Activated T-cell treated with anti-CD3 and anti-CD28 coated beads, Interleukin-2, amount 50 U/mL, for 4 hours (primary cell): ENCODE results near the gene FBXO27. TPM values are rescaled to one million over a fixed set of nuclear protein-coding genes. Genes with fewer than 3 reads are reported as not detected.
A peak's percentile ranks its signal among the peaks of the same experiment; 100 is the strongest.

ENCODE experiments used
- ATAC-seq, 2 donors: fragments of 200-7000 bp; cut with Tn5 transposase; one replicate each; pipeline ENCODE4 v1.10.0; 2021
- DNase-seq: peaks from one replicate; pipeline ENCODE4 v3.0.0-alpha.2; 2020
- H3K27me3 Mint-ChIP-seq: one replicate; pipeline ENCODE4 v1.8.0; 2021; ENCODE audit warnings: low read depth, mixed read lengths
- H3K36me3 Mint-ChIP-seq: one replicate; pipeline ENCODE4 v1.8.0; 2022; ENCODE audit warnings: mixed read lengths; ENCODE audit not compliant: insufficient read depth
- H3K4me1 Mint-ChIP-seq: one replicate; pipeline ENCODE4 v1.8.0; 2021; ENCODE audit warnings: low read depth, mixed read lengths
- H3K4me3 Mint-ChIP-seq: one replicate; pipeline ENCODE4 v1.8.0; 2021; ENCODE audit warnings: mild to moderate bottlenecking, moderate library complexity, mixed read lengths
- H3K9me3 Mint-ChIP-seq: one replicate; pipeline ENCODE4 v1.8.0; 2021; ENCODE audit warnings: mixed read lengths
- total RNA-seq, 3 donors: library from RNA; stranded (reverse); gene quantifications; one replicate each; pipeline ENCODE4 v1.2.1, GENCODE V29; 2021

The FBXO27 gene
- total RNA-seq, 3 donors from 2014 or later = 0.18 to 0.63 (median 0.20) TPM

DNA sequence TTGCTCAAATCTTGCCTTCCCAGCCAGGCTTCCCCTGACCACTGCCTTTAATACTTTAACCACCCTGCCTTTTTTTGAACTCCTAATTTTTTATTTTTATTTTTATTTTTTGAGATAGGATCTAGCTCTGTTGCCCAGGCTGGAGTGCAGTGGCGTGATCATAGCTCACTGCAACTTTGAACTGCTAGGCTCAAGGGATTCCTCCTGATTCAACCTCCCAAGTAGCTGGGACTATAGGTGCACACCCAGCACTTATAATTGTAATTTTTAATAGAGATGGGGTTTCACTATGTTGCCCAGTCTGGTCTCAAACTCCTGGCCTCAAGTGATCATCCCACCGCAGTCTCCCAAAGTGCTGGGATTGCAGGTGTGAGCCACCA, 21.7 kb upstream of the FBXO27 start:
- no peaks in the 10 kb centered on the region for H3K9me3 Mint-ChIP-seq
- ATAC-seq (no peak), DNase-seq (no peak)
- no peaks in the 10 kb centered on the region for H3K4me1 Mint-ChIP-seq
- no peaks in the 10 kb centered on the region for H3K36me3 Mint-ChIP-seq
- H3K27me3 Mint-ChIP-seq = peaks cover 3% of the 10 kb centered on the region
- no peak overlapping the region for H3K4me3 Mint-ChIP-seq

DNA sequence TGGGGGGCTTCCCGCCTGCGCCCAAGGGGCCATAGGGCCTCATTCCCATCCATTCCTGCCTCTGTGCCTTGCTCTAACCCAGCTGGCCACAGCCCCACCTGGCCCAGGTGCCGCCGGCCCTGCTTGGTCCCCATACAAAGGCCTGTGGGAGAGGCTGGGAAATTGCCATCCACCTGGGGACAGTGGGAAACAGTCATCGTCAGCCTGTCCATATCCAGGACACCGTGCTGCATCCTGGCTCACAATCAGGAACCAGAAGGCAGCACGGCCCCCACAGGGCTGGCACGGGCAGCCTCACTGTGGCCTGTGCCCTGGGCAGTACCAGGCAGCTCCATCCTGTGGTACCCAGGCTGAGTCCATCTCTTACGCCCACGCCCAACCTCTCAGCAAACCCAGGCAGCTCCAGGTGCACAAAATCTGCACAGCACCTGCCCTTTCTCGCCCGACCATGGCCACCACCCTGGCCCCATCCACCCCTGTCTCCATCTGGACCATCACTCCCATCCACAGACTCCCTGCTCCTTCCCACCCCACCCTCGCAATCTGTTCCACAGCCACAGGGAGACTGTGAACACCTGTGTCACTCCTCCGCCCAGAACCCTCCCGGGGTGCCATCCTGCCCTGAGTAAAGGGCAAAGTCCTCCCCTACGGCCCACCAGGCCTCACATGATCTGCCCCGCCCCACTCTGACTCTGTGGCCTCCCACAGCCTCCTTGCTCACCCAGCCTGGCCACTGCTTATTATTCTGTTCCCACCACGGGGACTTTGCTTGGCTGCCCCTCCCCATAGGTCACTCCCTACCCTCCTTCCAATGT, 21.1 kb upstream of the FBXO27 start:
- H3K4me3 Mint-ChIP-seq = no peak overlapping the region
- H3K9me3 Mint-ChIP-seq = no peaks in the 10 kb centered on the region
- DNase-seq (no peak), ATAC-seq (no peak)
- H3K27me3 Mint-ChIP-seq = peaks cover 3% of the 10 kb centered on the region
- H3K4me1 Mint-ChIP-seq = no peaks in the 10 kb centered on the region
- no peaks in the 10 kb centered on the region for H3K36me3 Mint-ChIP-seq

DNA sequence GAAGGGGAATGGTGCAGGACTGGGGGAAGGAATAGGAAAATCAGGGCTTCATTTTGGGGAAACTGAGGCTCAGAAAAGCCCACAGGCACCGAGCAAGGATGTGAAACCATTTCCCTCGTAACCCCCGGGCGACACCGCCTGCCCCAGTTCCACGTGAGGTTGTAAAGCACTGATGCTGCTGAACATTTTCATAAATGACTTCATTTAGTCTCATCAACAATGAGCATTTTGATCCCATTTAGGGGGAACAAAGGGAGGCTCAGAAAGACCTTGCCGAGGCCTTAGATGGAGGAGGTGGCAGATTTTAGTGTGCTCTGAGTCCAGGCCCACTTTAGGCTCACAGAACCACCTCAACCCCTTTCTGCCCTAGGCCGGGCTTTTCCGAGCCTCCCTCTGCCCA, 20.5 kb upstream of the FBXO27 start:
- no peak for DNase-seq
- Mint-ChIP-seq H3K4me1 (no peaks in the 10 kb centered on the region), H3K4me3 (no peak overlapping the region), H3K27me3 (peaks cover 3% of the 10 kb centered on the region), H3K9me3 (no peaks in the 10 kb centered on the region), H3K36me3 (no peaks in the 10 kb centered on the region)
- no peak for ATAC-seq

DNA sequence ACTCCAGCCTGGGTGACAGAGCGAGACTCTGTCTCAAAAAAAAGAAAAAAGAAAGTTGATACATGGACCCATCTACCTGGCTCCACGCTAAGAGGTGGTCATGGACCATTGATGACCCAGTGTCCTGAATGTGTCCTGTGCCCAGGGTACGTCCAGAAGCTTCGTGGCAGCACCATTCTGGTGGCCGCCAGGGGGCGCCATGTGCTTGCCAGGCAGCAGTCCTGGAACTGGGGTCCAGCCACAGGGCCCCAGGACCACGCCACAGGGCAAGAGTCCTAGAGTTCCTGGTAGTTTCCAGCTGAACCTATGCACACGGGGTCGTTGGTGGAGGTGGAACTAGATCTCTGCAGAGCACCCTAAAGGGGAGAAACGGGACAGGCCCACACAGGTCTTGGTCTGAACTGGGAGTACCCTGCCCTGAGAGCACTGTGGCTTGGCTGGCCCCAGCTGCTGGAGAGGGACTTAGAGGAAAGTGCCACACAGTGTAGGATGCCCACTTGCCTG, 19.9 kb upstream of the FBXO27 start:
- peak; percentile 72 for DNase-seq
- H3K4me1 Mint-ChIP-seq = no peaks in the 10 kb centered on the region
- peak; percentile 69 to 80 for ATAC-seq
- H3K4me3 Mint-ChIP-seq = no peak overlapping the region
- no peaks in the 10 kb centered on the region for H3K36me3 Mint-ChIP-seq
- peaks cover 3% of the 10 kb centered on the region for H3K27me3 Mint-ChIP-seq
- H3K9me3 Mint-ChIP-seq = no peaks in the 10 kb centered on the region

DNA sequence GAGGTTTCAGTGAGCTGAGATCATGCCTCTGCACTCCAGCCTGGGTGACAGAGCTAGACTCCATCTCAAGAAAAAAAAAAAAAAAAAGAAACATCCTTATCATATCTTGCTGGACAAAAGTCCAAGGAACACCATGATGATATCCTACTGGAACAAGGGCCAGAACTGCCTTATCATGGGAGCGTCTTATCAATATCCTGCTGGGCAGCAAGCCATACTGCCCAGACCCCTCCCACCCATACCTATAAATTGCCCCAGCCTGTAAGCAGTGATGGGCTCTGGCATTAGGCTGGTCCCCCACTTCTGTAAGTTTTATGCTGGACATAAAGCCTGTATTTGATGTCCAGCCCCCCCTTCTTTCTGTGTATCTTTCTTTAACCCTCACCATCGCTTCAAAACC, 14.7 kb upstream of the FBXO27 start:
- ATAC-seq = no peak
- Mint-ChIP-seq H3K9me3 (no peaks in the 10 kb centered on the region), H3K4me1 (no peaks in the 10 kb centered on the region), H3K27me3 (no peaks in the 10 kb centered on the region), H3K4me3 (no peak overlapping the region), H3K36me3 (no peaks in the 10 kb centered on the region)
- DNase-seq = no peak

DNA sequence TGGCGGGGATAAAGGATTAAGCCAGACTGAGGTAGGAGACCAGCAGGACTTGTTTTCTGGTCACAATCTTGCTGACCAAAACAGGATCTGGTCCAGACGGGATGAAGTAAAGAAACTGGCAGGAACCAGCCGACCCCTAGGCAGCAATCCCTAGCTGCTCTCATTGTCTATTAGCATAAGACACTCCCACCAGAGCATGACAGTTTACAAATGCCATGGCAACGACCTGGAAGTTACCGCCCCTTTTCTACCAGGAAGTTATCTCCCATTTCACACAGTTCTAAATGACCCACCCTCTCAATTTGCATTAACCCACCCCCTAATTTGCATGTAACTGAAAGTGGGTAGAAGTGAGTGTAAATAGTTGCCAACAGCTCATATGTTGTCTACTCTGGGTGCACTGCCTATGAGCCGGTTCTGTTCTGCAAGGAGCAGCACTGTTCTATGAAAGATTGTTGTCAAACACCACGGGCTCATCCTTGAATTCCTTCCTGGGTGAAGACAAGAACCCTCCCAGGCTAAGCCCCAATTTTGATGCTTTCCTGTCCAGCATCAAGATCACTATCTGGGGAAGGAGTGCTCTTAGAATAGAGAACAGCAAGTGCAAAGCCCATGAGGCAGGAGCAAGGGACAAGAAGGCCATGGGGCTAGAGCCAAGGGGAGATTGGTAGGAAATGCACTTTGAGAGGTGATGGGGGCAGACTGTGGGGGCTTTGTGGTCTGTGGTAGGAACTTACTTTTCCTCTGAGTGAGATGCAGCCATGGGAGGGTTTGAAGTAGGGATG, 13.9 kb upstream of the FBXO27 start:
- H3K9me3 Mint-ChIP-seq = no peaks in the 10 kb centered on the region
- ATAC-seq = peak; percentile 27 to 52
- no peak for DNase-seq
- H3K27me3 Mint-ChIP-seq = no peaks in the 10 kb centered on the region
- no peaks in the 10 kb centered on the region for H3K36me3 Mint-ChIP-seq
- H3K4me1 Mint-ChIP-seq = no peaks in the 10 kb centered on the region
- H3K4me3 Mint-ChIP-seq = no peak overlapping the region

DNA sequence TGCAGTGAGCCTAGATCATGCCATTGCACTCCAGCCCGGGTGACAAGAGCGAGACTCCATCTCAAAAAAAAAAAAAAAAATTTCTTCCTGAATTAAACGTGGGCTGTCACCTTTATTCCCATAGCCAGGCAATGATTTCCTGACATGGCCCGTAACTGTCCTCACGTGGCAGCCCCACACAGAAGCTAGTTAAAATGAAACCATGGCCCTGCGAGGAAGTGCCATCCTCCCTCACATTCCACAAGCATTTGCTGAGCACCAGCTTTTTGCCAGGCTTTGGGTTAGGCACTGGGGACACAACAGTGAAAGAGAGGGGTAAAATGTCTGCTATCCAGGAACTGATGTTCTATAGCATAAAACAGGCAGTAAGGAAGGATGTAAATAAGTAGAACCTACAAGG, 13.2 kb upstream of the FBXO27 start:
- Mint-ChIP-seq H3K27me3 (no peaks in the 10 kb centered on the region), H3K36me3 (no peaks in the 10 kb centered on the region)
- ATAC-seq = no peak

DNA sequence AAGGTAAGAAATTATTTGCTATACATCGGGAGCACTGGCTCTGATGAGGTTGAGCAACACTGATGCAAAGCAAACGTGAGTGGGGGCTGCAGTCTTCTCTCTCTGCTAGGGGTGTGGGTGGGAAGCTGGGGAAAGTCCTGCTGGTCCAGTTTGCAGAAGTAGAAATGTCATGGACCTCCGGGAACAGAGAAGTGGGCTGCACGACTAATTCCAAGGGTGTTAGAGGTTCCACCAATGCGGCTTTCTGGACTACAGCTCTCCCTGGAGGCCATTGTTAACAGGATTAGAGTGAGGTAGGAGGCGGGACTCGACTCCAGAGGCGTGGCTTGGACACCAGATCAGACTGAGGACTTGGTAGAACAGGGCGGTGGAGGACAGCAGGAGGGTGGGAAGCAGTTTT, 5.7 kb upstream of the FBXO27 start:
- no peak for DNase-seq
- H3K4me1 Mint-ChIP-seq = no peaks in the 10 kb centered on the region
- no peaks in the 10 kb centered on the region for H3K36me3 Mint-ChIP-seq
- H3K4me3 Mint-ChIP-seq = no peak overlapping the region
- H3K27me3 Mint-ChIP-seq = no peaks in the 10 kb centered on the region
- H3K9me3 Mint-ChIP-seq = no peaks in the 10 kb centered on the region
- no peak for ATAC-seq

More for the DNA sequence above, 13.2 kb upstream of the FBXO27 start:
- Mint-ChIP-seq H3K9me3 (no peaks in the 10 kb centered on the region), H3K4me3 (no peak overlapping the region), H3K4me1 (no peaks in the 10 kb centered on the region)
- no peak for DNase-seq

DNA sequence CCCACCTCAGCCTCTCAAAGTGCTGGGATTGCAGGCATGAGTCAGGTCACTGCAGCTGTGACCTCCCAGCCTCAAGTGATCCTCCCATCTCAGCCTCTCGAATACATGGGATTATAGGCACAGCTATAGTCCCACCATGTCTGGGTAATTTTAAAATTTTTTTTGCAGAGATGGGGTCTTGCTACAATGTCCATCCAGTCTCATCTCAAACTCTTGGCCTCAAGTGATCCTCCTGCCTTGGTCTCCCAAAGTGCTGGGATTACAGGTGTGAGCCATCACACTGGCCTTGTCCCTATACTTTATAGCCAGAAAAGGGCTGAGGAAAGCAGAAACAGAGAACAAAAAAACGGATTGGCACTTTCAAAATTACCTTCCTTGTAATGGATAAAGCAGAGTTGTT, 4.8 kb upstream of the FBXO27 start:
- H3K9me3 Mint-ChIP-seq = no peaks in the 10 kb centered on the region
- ATAC-seq = no peak
- no peaks in the 10 kb centered on the region for H3K36me3 Mint-ChIP-seq

DNA sequence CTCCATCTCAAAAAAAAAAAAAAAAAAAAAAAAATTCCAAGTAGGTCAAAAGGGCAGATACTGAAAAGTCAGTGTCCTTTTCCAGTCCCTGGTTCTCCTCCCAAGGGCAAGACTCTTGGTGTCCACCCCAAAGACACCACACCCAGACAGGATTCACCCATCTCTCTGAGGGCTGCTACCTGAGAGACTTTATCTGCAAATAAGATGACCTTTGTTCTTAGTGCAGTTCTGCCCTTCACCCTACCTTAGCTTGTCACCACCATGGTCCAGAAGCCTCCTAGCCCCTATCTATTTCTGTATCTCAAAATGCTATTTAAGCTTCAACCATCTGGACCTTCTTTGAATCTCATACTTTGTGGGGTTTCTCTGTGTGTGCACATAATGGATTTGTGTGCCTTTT, 4.2 kb upstream of the FBXO27 start:
- H3K36me3 Mint-ChIP-seq = no peaks in the 10 kb centered on the region
- ATAC-seq = no peak
- peaks cover 3% of the 10 kb centered on the region for H3K4me1 Mint-ChIP-seq
- no peak for DNase-seq
- no peaks in the 10 kb centered on the region for H3K27me3 Mint-ChIP-seq
- no peaks in the 10 kb centered on the region for H3K9me3 Mint-ChIP-seq
- H3K4me3 Mint-ChIP-seq = no peak overlapping the region

More for the DNA sequence above, 4.8 kb upstream of the FBXO27 start:
- no peak for DNase-seq
- Mint-ChIP-seq H3K27me3 (no peaks in the 10 kb centered on the region), H3K4me1 (peaks cover 3% of the 10 kb centered on the region), H3K4me3 (no peak overlapping the region)

DNA sequence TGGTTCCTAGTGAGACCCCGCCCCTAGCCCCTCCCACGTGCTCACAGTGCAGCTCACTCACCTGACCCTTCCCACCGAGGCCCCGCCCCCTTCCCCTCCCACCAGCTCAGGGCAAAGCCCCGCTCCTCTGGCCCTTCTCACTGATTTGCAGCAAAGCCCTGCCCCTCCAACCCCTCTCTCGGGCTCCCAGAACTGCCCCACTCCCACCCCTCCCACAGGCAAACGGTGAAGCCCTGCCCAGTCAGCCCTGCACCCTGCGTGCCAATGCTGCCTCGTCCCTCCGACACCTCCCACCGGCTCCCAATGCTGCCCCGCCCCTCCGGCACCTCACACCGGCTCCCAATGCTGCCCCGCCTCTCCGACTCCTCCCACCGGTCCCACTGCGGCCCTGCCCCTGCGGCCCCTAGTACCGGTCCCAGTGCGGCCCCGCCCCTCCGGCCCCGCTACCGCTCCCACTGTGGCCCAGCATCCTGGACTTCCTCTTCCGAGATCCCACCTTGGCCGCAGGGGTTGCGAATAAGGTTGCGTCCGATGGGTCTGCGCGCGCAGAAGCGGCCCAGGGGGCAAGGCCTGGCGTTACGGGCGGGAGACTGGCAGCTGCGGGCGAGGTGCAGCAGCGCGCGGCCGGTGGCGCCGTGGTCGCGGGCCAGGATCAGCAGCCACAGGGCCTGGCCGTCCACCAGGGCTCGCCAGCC, 834 bp downstream of the FBXO27 start:
- H3K4me3 Mint-ChIP-seq = peak overlapping the region; percentile 67
- no peaks in the 10 kb centered on the region for H3K9me3 Mint-ChIP-seq
- H3K36me3 Mint-ChIP-seq = no peaks in the 10 kb centered on the region
- H3K4me1 Mint-ChIP-seq = peaks cover 11% of the 10 kb centered on the region
- DNase-seq (peak; percentile 74), ATAC-seq (peak; percentile 92 to 94)
- peaks cover 3% of the 10 kb centered on the region for H3K27me3 Mint-ChIP-seq

DNA sequence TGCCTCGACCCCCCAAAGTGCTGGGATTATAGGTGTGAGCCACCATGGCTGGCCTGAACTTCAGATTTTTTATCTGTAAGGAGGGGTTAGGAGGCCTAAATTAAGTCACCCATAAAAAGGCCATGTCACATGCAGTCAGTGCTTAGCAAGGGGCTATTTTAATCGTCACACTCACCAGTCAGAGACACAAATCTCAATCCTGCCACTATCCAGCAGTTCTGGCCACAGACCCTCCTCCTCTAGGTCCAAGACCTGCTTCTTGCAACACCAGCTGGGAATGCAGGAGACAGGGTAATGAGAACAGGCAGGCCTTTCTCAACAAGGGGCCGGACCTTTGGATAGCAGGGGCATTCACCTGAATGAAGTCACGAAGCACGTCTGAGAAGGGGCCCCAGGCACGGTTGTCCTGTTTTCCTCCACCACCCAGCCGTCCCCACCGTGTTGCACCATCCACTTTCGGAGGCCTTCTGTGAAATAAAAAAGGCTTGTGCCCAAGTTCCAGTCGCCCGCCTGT, 1.4 kb downstream of the FBXO27 start:
- Mint-ChIP-seq H3K4me1 (peaks cover 11% of the 10 kb centered on the region), H3K27me3 (peaks cover 3% of the 10 kb centered on the region), H3K36me3 (no peaks in the 10 kb centered on the region), H3K4me3 (peak overlapping the region; percentile 67), H3K9me3 (no peaks in the 10 kb centered on the region)
- ATAC-seq (no peak), DNase-seq (no peak)

DNA sequence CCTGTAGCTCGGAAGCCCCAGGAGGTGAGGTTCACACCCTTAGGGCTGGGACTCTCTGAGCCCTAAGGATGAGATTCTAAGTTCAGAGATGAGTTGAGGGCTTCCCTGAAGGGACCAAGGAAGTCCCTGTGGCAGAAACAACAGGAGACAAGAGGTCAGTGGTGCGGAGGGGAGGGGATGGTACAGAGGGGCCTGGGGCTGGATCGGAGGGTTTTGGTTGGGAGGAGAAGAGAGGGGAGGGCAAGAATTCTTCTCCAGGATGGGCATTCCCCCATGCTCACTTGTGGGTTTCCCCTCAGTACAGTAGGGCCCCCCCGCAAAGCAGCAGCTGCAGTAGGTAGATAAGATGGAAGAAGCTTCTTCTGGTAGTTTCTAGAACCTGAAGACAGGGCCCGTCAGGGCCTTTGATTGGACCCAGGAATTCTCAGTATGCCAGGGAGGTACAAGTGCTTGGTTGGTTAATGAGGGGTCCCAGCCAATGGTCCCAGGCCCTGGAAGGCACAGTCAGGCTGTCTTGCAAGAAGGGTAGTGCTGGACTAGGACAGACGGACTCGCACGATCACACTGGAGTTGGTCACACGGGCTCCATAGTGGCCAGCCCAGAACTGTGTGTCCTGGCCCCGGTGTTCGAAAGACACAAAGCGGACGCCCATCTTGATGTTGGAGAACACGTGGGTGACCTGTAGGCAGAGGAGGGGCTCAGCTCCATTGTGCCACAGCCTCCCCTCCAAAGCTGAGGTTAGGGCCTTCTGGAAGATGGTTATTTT, 7.3 kb downstream of the FBXO27 start:
- no peak for ATAC-seq
- no peak for DNase-seq
- peaks cover 12% of the 10 kb centered on the region for H3K27me3 Mint-ChIP-seq

DNA sequence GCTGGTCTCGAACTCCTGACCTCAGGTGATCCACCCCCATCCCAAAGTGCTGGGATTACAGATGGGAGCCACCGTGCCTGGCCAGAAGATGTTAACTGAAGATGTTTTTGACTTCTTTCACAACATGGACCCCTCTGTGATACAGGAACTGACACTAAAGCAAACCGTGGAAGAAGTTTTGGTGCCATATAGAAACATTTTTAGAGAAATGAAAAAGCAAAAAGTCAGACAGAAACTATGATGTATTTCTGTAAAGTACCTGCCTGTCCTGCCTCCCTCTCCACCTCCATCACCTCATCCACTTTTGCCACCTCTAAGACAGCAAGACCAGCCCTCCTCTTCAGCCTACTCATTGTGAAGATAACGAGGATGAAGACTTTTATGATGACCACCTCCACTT, 11.3 kb downstream of the FBXO27 start:
- DNase-seq (no peak), ATAC-seq (no peak)
- no peaks in the 10 kb centered on the region for H3K4me1 Mint-ChIP-seq
- H3K27me3 Mint-ChIP-seq = peaks cover 22% of the 10 kb centered on the region
- H3K4me3 Mint-ChIP-seq = no peak overlapping the region
- no peaks in the 10 kb centered on the region for H3K36me3 Mint-ChIP-seq
- no peaks in the 10 kb centered on the region for H3K9me3 Mint-ChIP-seq

More for the DNA sequence above, 7.3 kb downstream of the FBXO27 start:
- Mint-ChIP-seq H3K4me1 (no peaks in the 10 kb centered on the region), H3K4me3 (no peak overlapping the region), H3K9me3 (no peaks in the 10 kb centered on the region), H3K36me3 (no peaks in the 10 kb centered on the region)
